HuH-7 (cell line): ENCODE measurements around the gene MED12L.
A peak's percentile ranks its signal among the peaks of the same experiment; 100 is the strongest.

Experiments used
- DNase-seq: peaks from one replicate; pipeline ENCODE4 v3.0.0; 2011; ENCODE audit warnings: low spot score

The MED12L gene

GRCh38 chr3:151290673-151291072 is 205.2 kb downstream of the MED12L start:
- DNase-seq: peak; percentile 5

- DNase-seq: no peak
These were observed 207.7 kb downstream of the MED12L start for GRCh38 chr3:151293127-151293526.

- DNase-seq: no peak
These were observed 210.8 kb downstream of the MED12L start for GRCh38 chr3:151296226-151296625.

GRCh38 chr3:151297429-151297828 is 212.0 kb downstream of the MED12L start:
- DNase-seq: no peak

GRCh38 chr3:151299006-151299405 is 213.5 kb downstream of the MED12L start:
- no peak for DNase-seq

GRCh38 chr3:151300539-151300938 is 215.1 kb downstream of the MED12L start:
- no peak for DNase-seq

- no peak for DNase-seq
These were observed 216.3 kb downstream of the MED12L start for GRCh38 chr3:151301787-151302186.

- DNase-seq: no peak
These were observed 218.3 kb downstream of the MED12L start for GRCh38 chr3:151303751-151304150.

GRCh38 chr3:151305060-151305774 is 219.8 kb downstream of the MED12L start:
- peak; percentile 58 for DNase-seq

- no peak for DNase-seq
These were observed 220.3 kb downstream of the MED12L start for GRCh38 chr3:151305775-151306151.

- no peak for DNase-seq
These were observed 220.8 kb downstream of the MED12L start for GRCh38 chr3:151306168-151306810.

- DNase-seq: no peak
These were observed 221.7 kb downstream of the MED12L start for GRCh38 chr3:151307131-151307530.

GRCh38 chr3:151307583-151308488 is 222.4 kb downstream of the MED12L start:
- no peak for DNase-seq

GRCh38 chr3:151309566-151309965 is 224.1 kb downstream of the MED12L start:
- DNase-seq: no peak

GRCh38 chr3:151312972-151313371 is 227.5 kb downstream of the MED12L start:
- DNase-seq: no peak

- no peak for DNase-seq
These were observed 228.7 kb downstream of the MED12L start for GRCh38 chr3:151314137-151314536.

- no peak for DNase-seq
These were observed 229.1 kb downstream of the MED12L start for GRCh38 chr3:151314593-151314992.

- no peak for DNase-seq
These were observed 229.7 kb downstream of the MED12L start for GRCh38 chr3:151315136-151315535.

- no peak for DNase-seq
These were observed 230.4 kb downstream of the MED12L start for GRCh38 chr3:151315846-151316245.

- no peak for DNase-seq
These were observed 231.0 kb downstream of the MED12L start, which contains the start of gene GPR87 for GRCh38 chr3:151316267-151316991. GPR87 (minus strand) TSS chr3:151316820; CDS start chr3:151300100, 16,720 bp downstream.

GRCh38 chr3:151318313-151318712 is 232.8 kb downstream of the MED12L start:
- no peak for DNase-seq

- no peak for DNase-seq
These were observed 233.5 kb downstream of the MED12L start for GRCh38 chr3:151318991-151319390.
